ENCODE measurements around the gene IFNA4.
"Not testable (repeated sequence)": the region's sequence is repeated elsewhere in the genome, so short reads cannot be mapped to it uniquely, and the experiment has no call there.

The IFNA4 gene
- total RNA-seq, result 0 reads per million in 4 experiments

DNA sequence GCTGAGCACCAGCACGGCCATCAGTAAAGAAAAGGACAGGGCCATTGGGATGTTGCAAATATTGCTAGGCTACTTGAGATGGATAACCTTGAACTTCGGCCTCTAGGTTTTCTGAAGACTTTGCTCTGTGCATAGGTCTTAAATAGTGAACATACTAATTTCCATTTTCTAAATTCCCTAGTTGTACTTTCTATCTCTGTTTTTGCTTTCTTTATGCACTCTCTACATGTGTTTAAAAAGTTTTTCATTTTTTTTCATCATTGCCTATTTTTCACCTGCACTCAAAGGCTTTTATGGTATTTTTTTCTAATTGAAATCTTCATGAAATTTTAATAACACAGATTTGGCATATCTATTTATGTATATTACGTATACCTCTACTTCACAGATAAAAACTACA, at the start of gene IFNA4:
IFNA4 (minus strand) TSS at position 101 of the 400 bp plus-strand sequence; CDS start at position 45, 56 bp downstream.
- DNase-seq, result not testable (repeated sequence)

GRCh38 chr9:21236360-21236714, 49.0 kb upstream of the IFNA4 start:
- DNase-seq, result not testable (repeated sequence)

DNA sequence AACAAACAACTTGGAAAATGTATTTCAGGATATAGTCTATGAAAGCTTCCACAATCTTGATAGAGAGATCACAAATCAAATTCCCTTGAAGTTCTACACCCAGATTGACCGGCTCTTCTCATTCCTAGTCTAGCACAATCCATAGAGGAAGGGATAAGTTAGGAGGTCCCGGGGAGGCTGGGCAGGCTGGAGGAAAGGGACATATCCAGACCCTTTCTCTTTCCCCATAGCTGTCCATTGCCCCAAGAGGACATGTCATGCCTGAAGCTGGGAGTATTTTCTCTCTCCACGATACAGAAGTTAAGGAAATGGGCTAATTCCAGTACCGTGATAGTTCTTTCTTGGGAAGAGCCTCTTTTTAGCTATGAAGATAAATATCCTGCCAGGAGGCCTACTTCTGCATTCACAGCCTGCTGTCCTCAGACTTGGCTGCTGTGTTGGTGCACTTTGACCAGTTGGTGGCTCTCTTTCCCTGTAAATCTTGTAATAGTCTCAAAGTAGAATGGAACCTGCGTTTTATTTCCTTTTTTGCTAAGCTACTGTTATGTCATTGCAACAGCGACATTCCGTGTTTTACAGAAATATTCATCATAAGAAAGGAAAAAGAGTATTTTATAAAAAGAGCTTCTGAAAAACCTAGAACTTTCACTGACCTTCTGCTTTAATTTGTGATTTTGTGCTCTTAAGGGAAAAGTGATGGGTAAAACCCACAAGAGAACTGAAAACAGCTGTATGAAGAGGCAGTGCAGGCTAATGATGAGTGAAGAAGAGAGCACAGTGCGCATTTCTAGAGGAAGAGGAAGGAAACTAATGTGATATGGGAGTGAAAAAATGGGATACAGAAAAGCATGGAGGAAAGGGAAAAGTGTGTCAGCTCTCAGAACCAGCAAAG, 48.3 kb upstream of the IFNA4 start:
- not testable (repeated sequence) for DNase-seq

DNA sequence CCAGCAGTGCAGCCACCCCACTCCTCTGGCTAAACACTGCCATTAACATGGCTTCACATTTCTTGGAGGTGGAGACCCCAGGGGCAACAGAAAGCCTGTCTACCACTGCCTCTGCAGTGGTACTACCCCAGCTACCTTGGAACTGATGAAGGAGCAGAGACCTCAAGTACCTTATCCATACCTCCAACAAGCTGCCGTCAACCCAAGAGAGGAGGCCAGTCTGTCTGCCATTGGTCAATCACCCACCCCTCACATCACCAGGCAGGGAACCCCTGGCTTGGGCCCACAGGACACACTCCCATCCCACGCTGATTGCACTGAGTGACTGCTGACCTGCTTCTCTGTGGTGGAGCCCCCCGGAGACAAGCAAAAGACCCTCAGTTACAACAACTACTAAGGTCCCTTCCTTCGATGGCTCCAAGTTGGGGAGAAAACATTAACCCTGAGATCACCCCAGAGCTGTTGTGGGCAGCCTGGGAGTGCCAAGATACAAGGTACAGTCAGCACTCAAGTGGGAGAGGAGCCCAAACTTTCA, 46.8 kb upstream of the IFNA4 start:
- no peak for DNase-seq

- no peak for DNase-seq
Observed at GRCh38 chr9:21233258-21233657, 45.9 kb upstream of the IFNA4 start.

- no peak for DNase-seq
Observed at GRCh38 chr9:21228122-21228521, 40.7 kb upstream of the IFNA4 start, which contains the start of gene IFNA17. Gene IFNA17 (minus strand): TSS chr9:21228222. CDS start chr9:21228173, 49 bp downstream.

- DNase-seq, result not testable (repeated sequence)
Observed at GRCh38 chr9:21217211-21217610, 29.8 kb upstream of the IFNA4 start, which contains the start of gene IFNA16. Gene IFNA16 (minus strand): TSS chr9:21217311. CDS start chr9:21217305, 6 bp downstream.

DNA sequence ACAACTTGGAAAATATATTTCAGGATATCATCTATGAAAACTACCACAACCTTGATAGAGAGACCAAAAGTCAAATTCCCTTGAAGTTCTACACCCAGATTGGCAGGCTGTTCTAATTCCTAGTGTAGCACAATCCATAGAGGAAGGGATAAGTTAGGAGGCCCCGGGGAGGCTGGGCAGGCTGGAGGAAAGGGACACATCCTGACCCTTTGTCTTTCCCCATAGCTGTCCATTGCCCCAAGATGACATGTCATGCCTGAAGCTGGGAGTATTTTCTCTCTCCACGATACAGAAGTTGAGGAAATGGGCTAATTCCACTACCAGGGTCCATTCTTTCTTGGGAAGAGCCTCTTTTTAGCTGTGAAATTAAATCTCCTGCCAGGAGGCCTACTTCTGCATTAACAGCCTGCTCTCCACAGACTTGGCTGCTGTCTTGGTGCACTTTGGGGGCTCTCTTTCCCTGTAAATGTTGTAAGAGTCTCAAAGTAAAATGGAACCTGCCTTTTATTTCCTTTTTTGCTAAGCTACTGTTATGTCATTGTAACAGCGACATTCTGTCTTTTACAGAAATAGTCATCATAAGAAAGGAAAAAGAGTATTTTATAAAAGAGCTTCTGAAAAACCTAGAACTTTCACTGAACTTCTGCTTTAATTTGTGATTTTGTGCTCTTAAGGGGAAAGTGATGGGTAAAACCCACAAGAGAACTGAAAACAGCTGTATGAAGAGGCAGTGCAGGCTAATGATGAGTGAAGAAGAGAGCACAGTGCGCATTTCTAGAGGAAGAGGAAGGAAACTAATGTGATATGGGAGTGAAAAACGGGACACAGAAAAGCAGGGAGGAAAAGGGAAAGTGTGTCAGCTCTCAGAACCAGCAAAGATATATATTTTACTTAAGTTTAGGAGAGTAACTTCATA, 26.3 kb upstream of the IFNA4 start:
- DNase-seq, result not testable (repeated sequence)

DNA sequence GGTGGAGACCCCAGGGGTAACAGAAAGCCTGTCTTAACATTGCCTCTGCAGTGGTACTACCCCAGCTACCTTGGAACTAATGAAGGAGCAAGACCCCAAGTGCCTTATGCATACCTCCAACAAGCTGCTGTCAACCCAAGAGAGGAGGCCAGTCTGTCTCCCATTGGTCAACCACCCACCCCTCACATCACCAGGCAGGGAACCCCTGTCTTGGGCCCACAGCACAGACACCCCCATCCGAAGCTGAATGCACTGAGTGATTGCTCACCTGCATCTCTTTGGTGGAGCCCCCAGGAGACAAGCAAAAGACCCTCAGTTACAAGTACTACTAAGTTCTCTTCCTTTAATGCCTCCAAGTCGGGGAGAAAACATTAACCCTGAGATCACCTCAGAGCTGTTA, 24.8 kb upstream of the IFNA4 start:
- DNase-seq, result not testable (repeated sequence)

- not testable (repeated sequence) for DNase-seq
Observed at GRCh38 chr9:21210782-21211181, 23.4 kb upstream of the IFNA4 start.

- DNase-seq, result no peak
Observed at GRCh38 chr9:21210311-21210710, 22.9 kb upstream of the IFNA4 start.

DNA sequence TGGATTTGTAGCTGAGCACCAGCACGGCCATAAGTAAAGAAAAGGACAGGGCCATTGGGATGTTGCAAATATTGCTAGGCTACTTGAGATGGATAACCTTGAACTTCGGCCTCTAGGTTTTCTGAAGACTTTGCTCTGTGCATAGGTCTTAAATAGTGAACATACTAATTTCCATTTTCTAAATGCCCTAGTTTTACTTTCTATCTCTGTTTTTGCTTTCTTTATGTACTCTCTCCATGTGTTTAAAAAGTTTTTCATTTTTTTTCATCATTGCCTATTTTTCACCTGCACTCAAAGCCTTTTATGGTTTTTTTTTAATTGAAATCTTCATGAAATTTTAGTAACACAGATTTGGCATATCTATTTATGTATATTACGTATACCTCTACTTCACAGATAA, 19.7 kb upstream of the IFNA4 start, which contains the start of gene IFNA10:
IFNA10 (minus strand) TSS at position 101 of the 400 bp plus-strand sequence; CDS start at position 55, 46 bp downstream.
- DNase-seq, result not testable (repeated sequence)

DNA sequence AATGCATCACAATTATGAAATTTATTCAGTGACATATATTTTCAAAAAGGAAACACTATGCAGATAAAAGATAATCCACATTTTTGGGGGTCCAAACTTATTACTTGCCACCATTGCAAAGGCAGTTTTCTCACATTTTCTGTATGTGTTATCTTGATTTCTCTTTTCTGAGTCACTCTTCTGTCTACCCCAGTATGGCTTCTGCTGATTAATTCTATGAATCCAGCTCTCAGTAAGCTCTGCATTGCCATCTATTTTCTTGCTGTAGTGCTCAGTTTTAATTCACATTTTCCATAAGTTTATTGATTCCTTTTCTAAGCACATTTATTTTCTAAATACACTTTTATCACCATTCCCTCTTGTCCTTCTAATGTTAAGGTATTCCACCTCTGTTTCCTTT, 17.8 kb upstream of the IFNA4 start:
- no peak for DNase-seq

DNA sequence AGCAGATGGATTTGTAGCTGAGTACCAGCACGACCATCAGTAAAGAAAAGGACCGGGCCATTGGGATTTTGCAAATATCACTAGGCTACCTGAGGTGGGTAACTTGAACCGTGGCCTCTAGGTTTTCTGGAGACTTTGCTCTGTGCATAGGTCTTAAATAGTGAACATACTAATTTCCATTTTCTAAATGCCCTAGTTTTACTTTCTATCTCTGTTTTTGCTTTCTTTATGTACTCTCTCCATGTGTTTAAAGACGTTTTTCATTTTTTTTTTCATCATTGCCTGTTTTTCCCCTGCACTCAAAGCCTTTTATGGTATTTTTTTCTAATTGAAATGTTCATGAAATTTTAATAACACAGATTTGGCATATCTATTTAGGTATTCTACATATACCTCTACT, 14.7 kb upstream of the IFNA4 start, which contains the start of gene IFNA7:
IFNA7 (minus strand) TSS at position 101 of the 400 bp plus-strand sequence; CDS start at position 61, 40 bp downstream.
- not testable (repeated sequence) for DNase-seq

GRCh38 chr9:21194867-21195776, 7.7 kb upstream of the IFNA4 start:
- not testable (repeated sequence) for DNase-seq

DNA sequence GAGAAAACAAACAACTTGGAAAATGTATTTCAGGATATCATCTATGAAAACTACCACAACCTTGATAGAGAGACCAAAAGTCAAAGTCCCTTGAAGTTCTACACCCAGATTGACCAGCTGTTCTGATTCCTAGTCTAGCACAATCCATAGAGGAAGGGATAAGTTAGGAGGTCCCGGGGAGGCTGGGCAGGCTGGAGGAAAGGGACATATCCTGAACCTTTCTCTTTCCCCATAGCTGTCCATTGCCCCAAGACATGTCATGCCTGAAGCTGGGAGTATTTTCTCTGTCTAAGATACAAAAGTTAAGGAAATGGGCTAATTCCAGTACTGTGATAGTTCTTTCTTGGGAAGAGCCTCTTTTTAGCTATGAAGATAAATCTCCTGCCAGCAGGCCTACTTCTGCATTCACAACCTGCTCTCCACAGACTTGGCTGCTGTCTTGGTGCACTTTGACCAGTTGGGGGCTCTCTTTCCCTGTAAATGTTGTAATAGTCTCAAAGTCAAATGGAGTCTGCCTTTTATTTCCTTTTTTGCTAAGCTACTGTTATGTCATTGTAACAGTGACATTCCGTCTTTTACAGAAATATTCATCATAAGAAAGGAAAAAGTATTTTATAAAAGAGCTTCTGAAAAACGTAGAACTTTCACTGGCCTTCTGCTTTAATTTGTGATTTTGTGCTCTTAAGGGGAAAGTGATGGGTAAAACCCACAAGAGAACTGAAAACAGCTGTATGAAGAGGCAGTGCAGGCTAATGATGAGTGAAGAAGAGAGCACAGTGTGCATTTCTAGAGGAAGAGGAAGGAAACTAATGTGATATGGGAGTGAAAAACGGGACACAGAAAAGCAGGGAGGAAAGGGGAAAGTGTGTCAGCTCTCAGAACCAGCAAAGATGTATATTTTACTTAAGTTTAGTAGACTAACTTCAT, 4.3 kb downstream of the IFNA4 start:
- DNase-seq, result not testable (repeated sequence)

DNA sequence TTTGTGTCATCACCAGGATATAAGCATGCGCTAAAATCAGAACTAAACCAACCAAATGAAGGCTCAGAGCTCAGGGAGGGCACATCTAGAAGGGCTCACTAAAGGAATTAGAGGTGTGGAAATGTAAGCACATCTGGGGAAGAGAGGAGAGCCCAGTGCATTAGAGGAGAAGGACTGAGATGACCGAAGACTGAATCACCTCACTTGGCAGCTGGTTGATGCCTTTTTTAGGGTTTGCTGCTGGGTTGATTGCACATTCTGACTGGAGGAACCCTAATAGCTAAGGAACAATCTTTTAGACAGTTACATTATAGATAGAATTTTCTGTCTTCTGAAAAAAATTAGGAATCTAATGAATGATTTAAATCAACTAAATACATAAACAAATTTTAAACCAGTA, 12.7 kb downstream of the IFNA4 start:
- DNase-seq, result no peak

DNA sequence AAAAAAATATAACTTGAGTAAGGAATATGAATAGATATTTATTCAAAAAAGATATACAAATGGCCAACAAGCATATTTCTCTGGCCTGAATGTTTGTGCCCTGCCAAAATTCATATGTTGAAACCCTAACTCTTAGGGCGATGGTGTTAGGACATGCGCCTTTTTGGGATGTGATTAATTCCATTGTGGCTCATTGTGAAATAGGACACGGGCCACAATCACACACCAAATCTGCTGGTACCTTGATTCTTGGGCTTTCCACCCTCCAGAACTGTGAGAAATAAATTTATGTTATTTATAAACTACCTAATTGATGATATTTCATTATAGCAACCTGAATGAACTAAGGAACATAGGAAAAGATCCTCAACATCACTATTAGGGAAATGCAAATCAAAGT, 15.2 kb downstream of the IFNA4 start:
- no peak for DNase-seq

GRCh38 chr9:21171351-21171750, 16.0 kb downstream of the IFNA4 start:
- no peak for DNase-seq

GRCh38 chr9:21166560-21166959, 20.8 kb downstream of the IFNA4 start, which contains the start of gene IFNA21:
Gene IFNA21 (minus strand): TSS chr9:21166660. CDS start chr9:21166612, 48 bp downstream.
- not testable (repeated sequence) for DNase-seq

All from effector CD8-positive, alpha-beta T cell (primary cell).